CD4-positive, alpha-beta T cell treated with Interleukin-12 subunit alpha and Interleukin-12 subunit beta, for 1 hour (primary cell): ENCODE results near the gene TRIM39.
"Not testable (repeated sequence)": the region's sequence is repeated elsewhere in the genome, so short reads cannot be mapped to it uniquely, and the experiment has no call there.

Experiments
- DNase-seq: peaks from one replicate; pipeline ENCODE4 v3.0.0-alpha.2; 2020

Gene TRIM39

DNA sequence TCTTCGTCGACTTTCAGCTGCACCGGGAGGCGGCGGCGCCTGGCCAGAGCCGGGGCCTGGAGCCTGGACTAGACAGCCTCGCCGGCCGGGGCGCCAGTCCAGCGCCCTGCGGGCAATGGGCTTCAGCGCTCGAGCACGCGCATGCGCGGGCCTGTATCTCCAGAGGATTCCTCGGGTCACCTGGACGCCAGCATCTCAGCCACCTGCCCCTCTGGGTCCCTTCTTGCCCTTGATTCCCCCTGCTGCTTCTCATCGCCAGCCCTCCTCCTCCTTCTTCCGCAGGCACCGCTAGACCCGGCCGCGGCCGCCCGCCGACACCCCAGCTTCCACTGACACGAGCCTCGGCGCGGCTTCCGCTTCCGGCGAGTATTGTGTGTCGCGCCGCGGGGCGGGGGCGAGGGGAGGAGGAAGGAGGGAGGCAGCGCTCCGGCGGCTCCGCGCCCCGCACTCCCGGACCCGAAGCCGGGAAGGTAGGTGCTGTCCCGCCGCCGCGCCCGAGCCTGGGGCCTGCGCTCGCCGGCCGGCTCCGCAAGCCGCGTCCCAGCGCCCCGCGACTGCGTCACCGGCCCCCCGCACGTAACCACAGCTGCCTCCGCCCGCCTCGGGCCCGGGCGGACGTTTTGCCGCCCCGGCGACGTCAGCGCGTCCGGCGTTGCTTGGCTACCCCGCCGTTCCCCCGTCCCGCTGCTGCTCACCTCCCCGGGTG lies at the start of gene TRIM39:
Gene TRIM39 (plus strand): TSS at position 402 of the 706 bp plus-strand sequence. CDS start 2,391 bp downstream, outside the sequence.
- peak; percentile 92 for DNase-seq

DNA sequence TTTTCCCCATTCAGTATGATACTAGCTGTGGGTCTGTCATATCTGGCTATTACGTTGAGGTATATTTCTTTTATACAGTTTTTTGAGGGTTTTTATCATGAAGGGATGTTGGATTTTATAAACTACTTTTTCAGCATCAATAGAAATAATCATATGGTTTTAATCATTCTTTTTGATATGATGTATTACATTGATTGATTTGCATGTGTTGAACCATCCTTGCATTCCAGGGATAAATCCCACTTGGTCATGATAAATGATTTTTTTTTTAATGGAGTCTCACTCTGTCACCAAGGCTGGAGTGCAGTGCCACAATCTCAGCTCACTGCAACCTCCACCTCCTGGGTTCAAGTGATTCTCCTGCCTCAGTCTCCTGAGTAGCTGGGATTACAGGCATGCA lies 45.7 kb upstream of the TRIM39 start:
- DNase-seq: not testable (repeated sequence)

- no peak for DNase-seq
These were observed 44.2 kb upstream of the TRIM39 start for GRCh38 chr6:30282522-30282921.

DNA sequence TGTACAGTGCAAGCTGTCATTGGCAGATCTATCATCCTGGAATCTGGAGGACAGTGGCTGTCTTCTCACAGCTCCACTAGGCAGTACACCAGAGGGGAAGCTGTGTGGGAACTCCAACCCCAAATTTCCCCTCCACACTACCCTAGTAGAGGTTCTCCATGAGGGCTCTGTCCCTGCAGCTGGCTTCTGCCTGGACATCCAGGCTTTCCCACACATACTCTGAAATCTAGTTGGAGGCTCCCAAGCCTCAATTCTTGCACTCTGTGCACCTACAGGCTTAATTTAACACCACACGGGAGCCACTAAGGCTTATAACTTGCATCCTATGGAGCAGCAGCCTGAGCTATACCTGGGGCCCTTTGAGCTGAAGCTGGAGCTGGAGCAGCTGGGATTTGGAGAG lies 43.0 kb upstream of the TRIM39 start:
- DNase-seq: no peak

DNA sequence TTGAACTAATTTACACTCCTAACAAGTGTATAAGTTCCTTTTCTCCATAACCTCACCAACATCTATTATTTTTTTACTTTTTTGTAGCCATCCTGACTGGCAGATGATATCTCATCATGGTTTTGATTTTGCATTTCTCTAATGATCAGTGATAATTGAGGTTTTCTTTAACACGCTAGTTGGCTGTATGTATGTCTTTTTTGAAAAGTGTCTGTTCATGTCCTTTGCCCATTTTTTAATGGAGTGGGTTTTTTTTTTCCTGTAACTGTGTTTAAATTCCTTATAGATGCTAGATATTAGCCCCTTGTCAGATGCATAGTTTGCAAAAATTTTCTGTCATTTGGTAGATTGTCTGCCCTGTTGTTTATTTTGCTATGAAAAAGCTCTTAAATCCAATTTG lies 39.6 kb upstream of the TRIM39 start:
- DNase-seq: no peak

DNA sequence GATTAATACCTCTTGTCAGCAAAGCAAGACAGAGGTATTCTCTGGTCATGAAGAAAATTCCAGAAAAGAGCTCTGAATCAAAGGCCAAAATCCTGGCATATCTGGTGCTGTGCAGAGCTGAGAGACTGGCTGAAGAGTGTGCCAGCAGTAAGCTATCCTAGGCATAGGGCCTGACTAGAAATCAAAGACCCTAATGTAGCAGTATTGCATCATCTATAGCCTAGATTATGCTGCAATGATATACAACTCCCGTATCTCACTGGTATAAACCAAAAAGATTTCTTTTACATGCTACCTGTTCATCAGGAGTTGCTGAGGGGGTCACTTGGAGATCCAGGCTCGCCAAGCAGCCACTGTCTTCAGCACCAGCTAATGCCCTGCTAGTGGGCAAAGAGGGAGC lies 30.9 kb upstream of the TRIM39 start:
- no peak for DNase-seq

DNA sequence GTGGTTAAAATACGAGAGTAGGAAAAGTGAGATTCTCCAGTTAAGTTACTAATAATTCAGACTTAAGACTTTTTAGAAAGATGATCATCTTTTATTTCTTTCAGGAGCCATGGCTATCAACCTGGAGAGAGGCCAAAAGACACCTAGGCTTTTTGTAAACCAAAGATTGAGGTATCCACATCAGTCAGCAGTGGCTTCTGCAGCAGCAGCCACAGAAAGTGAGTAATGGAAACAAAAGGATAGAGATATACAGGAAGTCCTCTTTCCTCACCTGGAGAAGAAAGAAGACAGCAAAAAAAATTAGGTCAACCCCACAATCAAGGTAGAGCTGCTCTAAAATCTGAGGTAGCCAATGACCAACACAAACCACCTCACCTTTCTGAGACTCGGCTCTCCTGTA lies 22.7 kb upstream of the TRIM39 start:
- DNase-seq: no peak

DNA sequence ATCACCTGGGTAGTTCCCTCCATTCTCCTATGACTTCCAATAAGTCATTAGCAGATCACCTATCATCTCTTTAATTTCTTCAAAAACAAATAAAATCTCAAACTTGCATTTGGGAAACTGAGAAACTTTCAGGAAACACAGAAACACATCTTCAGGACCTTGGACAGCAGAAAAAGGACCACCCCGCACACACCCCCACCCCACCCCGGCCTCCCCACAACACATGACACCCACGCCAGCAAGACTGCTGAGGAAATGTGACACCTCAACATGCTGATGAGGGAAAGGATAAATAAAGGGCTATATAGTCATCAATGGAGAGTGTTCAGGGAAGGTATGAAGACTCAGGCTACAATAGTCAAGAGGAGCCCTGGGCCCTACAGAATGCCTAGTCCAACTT lies 15.6 kb upstream of the TRIM39 start:
- DNase-seq: no peak

GRCh38 chr6:30311671-30312070 lies 15.1 kb upstream of the TRIM39 start:
- no peak for DNase-seq

GRCh38 chr6:30312266-30312665 lies 14.5 kb upstream of the TRIM39 start:
- no peak for DNase-seq

- no peak for DNase-seq
These were observed 13.9 kb upstream of the TRIM39 start for GRCh38 chr6:30312676-30313321.

DNA sequence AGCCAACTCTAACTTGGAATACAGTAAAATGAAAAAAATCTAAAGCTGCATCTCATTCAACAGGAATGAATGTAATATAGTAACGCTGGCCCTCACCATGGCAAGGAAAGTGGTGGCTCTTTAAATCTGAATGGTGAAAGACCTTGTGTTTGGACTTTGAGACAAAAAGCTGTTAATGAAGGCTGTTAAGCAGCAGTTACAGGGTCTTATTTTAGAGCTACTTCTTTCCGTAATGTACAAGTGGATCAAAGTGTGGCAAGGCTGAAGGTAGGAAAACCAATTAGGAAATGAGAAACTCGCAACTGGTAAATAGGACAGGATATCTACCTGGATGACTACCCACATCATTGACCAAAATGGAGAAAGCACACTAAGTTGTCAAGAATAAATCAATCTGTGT lies 11.6 kb upstream of the TRIM39 start:
- no peak for DNase-seq

- DNase-seq: peak; percentile 11
These were observed 8.7 kb upstream of the TRIM39 start for GRCh38 chr6:30317913-30318589.

- no peak for DNase-seq
These were observed 7.4 kb upstream of the TRIM39 start for GRCh38 chr6:30319146-30319835.

DNA sequence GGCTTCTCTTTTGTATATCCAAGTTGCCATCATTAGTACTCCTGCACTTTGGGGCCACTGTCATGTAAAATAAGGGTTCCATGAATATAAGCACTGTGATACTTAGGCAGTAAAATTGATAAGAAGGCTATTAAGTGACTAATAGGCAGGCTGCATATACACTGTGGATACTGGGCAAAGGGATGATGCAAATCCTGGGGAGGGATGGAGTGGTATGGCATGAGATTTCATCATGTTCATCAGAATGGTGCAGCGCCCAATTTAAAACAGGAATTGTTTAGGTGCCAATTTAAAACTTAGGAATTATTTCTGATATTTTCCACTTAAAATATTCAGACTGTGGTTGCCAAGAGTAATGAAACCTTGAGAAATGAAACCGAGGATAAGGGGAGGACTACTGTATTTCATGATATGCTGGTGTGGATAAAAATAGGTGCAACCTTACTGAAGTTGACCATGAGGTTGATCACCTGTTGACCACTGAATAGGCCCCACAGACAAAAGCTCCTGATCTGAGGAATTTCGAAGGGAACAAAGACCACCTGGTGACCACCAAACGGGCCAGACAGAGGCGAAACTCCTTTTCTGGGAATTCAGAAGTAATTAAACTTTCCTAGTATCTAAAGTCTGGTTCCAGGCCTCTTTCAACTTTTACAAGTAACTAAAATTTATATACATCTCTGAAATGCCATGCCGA lies 4.9 kb upstream of the TRIM39 start:
- no peak for DNase-seq

GRCh38 chr6:30322527-30323501 lies 3.9 kb upstream of the TRIM39 start:
- peak; percentile 22 for DNase-seq

DNA sequence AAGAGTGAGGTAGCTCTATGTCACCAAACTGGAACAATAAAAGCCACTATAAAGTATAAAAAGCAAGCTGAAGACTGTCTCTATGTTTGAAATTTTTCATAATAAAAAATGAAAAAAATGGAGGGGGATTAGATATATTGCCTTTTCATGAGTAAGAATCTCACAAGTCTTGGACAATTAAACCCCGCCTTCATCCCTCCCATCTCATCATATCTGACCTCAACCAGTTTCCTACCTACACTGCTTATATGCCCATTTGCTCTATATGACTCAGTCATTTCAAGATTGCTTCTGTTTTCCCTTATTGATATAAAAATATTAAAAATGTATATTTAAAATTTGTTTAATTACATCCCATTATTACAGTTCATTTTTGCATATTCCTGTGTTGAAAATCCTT lies 2.9 kb upstream of the TRIM39 start:
- DNase-seq: peak; percentile 15

DNA sequence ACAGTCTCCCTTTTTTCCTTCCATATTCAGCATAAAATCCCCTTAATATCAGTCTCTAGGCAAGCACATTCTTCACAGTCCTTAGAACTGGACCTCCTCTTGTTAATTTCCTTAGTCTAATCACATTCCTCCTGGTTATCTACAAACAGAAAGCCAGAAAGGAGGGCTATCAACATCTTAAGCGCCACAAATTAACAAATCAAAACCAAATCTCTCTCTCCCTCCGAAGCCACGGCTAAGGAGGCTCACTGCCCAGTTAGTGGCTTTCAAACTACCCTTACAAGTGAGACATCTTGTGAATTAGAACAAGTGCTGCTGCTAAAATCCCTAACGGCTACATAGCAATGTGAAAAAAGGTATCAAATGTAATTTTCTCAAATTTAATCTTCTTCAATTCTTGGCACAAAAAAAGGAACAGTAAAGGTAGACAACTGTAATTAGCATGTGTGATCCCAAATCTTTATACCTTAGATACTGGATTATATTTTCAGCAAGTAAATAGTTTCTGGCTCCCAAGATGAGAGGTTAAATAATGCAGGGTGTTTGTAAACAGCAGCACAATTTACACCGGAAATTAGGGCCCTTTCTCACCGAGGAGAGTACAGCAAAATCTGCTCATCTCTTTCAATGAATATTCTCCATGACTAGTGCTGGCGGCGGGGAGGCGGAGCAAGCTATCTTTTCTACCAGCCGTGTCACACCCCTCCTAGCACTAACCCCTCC lies 1.4 kb upstream of the TRIM39 start:
- DNase-seq: peak; percentile 89

- DNase-seq: peak; percentile 84
These were observed 728 bp upstream of the TRIM39 start for GRCh38 chr6:30325873-30326525.

DNA sequence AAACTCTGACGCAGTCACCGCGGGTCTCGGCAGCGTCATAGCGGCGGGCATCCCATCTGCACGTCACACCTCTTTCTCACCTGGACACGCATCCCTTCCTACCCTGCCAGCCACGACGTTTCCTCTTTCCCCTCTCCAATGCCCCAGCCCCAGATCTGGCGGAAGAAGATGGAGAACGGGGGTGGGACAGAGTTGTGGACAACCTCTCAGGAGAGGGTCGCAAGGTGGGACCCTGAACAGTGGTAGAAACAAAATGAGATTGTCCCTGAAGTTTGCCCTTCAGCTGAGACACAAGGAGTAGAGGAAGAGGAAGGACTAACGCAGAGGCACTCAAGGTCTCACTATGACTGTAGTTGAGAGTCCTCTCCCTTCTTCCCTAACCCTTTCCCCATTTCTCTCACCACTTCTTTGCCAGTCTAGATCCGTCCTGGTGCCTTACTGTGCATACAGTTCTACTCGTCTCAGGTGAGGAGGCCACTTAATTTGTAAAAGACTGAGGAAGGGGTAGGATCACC lies 562 bp downstream of the TRIM39 start:
- DNase-seq: no peak
